BJ (cell line): ENCODE results near the gene C5AR1. TPM values are rescaled to one million over a fixed set of nuclear protein-coding genes. Genes with fewer than 3 reads are reported as not detected.

Experiments
- CTCF ChIA-PET: fragments of 350-600 bp; formaldehyde crosslinking; extraction: SDS; loops from one replicate; lab custom pipeline; 2021; ENCODE audit warnings: antibody characterized with exemption, inconsistent platforms; lab: Yijun Ruan, JAX
- POLR2A ChIA-PET: fragments of 300-600 bp; sonication (Branson Sonifier 250); formaldehyde crosslinking; extraction: SDS; loops from one replicate; lab custom pipeline; 2021; ENCODE audit warnings: antibody characterized with exemption; lab: Charles Lee
- DNase-seq: peaks from one replicate; pipeline ENCODE4 v3.0.0-alpha.2; 2011; ENCODE audit warnings: low read depth
- H3K27me3 ChIP-seq: 2 replicates; pipeline ENCODE4 v1.6.0; 2011; ENCODE audit warnings: low read length; ENCODE audit not compliant: control insufficient read depth, insufficient read depth
- H3K36me3 ChIP-seq: 2 replicates; pipeline ENCODE4 v1.5.1; 2011; ENCODE audit warnings: low read length; ENCODE audit not compliant: control insufficient read depth, insufficient read depth
- H3K4me3 ChIP-seq: 2 replicates; pipeline ENCODE4 v1.5.1; 2011; ENCODE audit warnings: low read depth, mild to moderate bottlenecking, control low read depth, low read length
- polyA plus RNA-seq: library from polyadenylated mRNA; depleted of rRNA; stranded (reverse); fragments of >200 nt; gene quantifications from 2 replicates; pipeline ENCODE4 v1.2.3, GENCODE V29; 2011
- TF ChIP-seq, protein P1 (sequence below): IDR thresholded peaks from 2 replicates; pipeline ENCODE4 v1.5.1; 2011; ENCODE audit warnings: low read depth, mild to moderate bottlenecking, control low read depth, inconsistent platforms, low read length, moderate library complexity; ENCODE audit not compliant: insufficient read depth

Gene C5AR1
- polyA plus RNA-seq, 1 experiment, result 0.42 TPM

GRCh38 chr19:47309038-47309437, 623 bp upstream of the C5AR1 start:
- TF ChIP-seq, protein P1, sequence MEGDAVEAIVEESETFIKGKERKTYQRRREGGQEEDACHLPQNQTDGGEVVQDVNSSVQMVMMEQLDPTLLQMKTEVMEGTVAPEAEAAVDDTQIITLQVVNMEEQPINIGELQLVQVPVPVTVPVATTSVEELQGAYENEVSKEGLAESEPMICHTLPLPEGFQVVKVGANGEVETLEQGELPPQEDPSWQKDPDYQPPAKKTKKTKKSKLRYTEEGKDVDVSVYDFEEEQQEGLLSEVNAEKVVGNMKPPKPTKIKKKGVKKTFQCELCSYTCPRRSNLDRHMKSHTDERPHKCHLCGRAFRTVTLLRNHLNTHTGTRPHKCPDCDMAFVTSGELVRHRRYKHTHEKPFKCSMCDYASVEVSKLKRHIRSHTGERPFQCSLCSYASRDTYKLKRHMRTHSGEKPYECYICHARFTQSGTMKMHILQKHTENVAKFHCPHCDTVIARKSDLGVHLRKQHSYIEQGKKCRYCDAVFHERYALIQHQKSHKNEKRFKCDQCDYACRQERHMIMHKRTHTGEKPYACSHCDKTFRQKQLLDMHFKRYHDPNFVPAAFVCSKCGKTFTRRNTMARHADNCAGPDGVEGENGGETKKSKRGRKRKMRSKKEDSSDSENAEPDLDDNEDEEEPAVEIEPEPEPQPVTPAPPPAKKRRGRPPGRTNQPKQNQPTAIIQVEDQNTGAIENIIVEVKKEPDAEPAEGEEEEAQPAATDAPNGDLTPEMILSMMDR, result no peak
- Histone ChIP-seq H3K4me3 (no peak overlapping the region), H3K36me3 (no peaks in the 10 kb centered on the region), H3K27me3 (no peaks in the 10 kb centered on the region; the same call in 1 of the 2 replicates)
- CTCF ChIA-PET, result interaction anchor here (0.9 to 1.2 kb wide), 2 partner anchors 9 to 14 kb away, joined by 3 read pairs; no protein-coding TSS in a partner anchor
- POLR2A ChIA-PET, result no interaction called here
- no peak for DNase-seq

GRCh38 chr19:47310323-47310722, 662 bp downstream of the C5AR1 start:
- TF ChIP-seq, protein P1, result no peak
- H3K27me3 ChIP-seq, result no peaks in the 10 kb centered on the region; the same call in 1 of the 2 replicates
- ChIA-PET CTCF (interaction anchor here (0.8 kb wide), 1 partner anchor 14 kb away, joined by 3 read pairs; no protein-coding TSS in a partner anchor), POLR2A (no interaction called here)
- no peak overlapping the region for H3K4me3 ChIP-seq
- no peak for DNase-seq
- H3K36me3 ChIP-seq, result no peaks in the 10 kb centered on the region

DNA sequence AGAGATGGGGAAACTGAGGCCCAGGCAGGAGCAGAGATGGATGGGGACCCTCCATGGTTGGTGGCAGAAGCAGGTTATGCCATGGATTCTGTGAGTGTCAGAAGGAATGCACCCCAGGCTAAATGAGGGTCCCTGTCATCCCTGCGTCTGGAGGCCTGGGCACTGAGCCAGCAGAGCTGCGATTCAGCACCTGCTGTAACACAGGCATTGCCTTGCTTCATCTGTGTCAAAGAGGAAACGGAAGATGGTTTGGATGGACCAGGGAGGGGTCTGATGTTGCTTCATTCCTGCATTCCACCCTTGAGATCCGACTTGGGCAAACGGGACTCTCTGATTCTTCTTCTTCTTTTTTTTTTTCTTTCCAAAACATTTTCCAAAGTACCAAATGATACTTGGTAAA, 1.2 kb downstream of the C5AR1 start:
- DNase-seq, result no peak
- ChIA-PET POLR2A (no interaction called here), CTCF (interaction anchor here (0.8 kb wide), 1 partner anchor 14 kb away, joined by 3 read pairs; no protein-coding TSS in a partner anchor)
- TF ChIP-seq, protein P1, result no peak
- Histone ChIP-seq H3K4me3 (no peak overlapping the region), H3K27me3 (no peaks in the 10 kb centered on the region; the same call in 1 of the 2 replicates), H3K36me3 (no peaks in the 10 kb centered on the region)

GRCh38 chr19:47312366-47313006, 2.8 kb downstream of the C5AR1 start:
- CTCF ChIA-PET, result no interaction called here
- Histone ChIP-seq H3K4me3 (no peak overlapping the region), H3K36me3 (no peaks in the 10 kb centered on the region), H3K27me3 (no peaks in the 10 kb centered on the region; the same call in 1 of the 2 replicates)
- TF ChIP-seq, protein P1, result no peak
- POLR2A ChIA-PET, result no interaction called here
- DNase-seq, result no peak

GRCh38 chr19:47313754-47314295, 4.2 kb downstream of the C5AR1 start:
- TF ChIP-seq, protein P1, result no peak
- H3K36me3 ChIP-seq, result no peaks in the 10 kb centered on the region
- no peak for DNase-seq
- ChIA-PET POLR2A (no interaction called here), CTCF (interaction anchor here (3.6 kb wide), 1 partner anchor 35 kb away, joined by 17 read pairs; the partner anchor contains the start of gene DHX34)
- no peaks in the 10 kb centered on the region; the same call in 1 of the 2 replicates for H3K27me3 ChIP-seq
- no peak overlapping the region for H3K4me3 ChIP-seq
